ENCODE data around the gene FHIT.

The FHIT gene

GRCh38 chr3:59922192-59922591 lies 1329.1 kb downstream of the FHIT start:
- DNase-seq (ENCODE audit: low read depth): no peak
- no peak overlapping the region for H3K4me3 ChIP-seq (ENCODE audit: control insufficient read depth, low read depth, low read length)
- TF ChIP-seq CTCF (IDR thresholded peaks at IDR 0.05; ENCODE audit: control insufficient read depth, insufficient read depth, low read depth, low read length, missing control alignments): no peak

- H3K4me3 ChIP-seq (ENCODE audit: control insufficient read depth, low read depth, low read length): no peak overlapping the region
- DNase-seq (ENCODE audit: low read depth): no peak
- TF ChIP-seq CTCF (IDR thresholded peaks at IDR 0.05; ENCODE audit: control insufficient read depth, insufficient read depth, low read depth, low read length, missing control alignments): no peak
Measured at GRCh38 chr3:59920822-59921221, 1330.4 kb downstream of the FHIT start.

- DNase-seq (ENCODE audit: low read depth): no peak
- no peak for TF ChIP-seq CTCF (IDR thresholded peaks at IDR 0.05; ENCODE audit: control insufficient read depth, insufficient read depth, low read depth, low read length, missing control alignments)
- H3K4me3 ChIP-seq (ENCODE audit: control insufficient read depth, low read depth, low read length): no peak overlapping the region
Measured at GRCh38 chr3:59919586-59919985, 1331.7 kb downstream of the FHIT start.

GRCh38 chr3:59914251-59914650 lies 1337.0 kb downstream of the FHIT start:
- H3K4me3 ChIP-seq (ENCODE audit: control insufficient read depth, low read depth, low read length): no peak overlapping the region
- DNase-seq (ENCODE audit: low read depth): no peak
- no peak for TF ChIP-seq CTCF (IDR thresholded peaks at IDR 0.05; ENCODE audit: control insufficient read depth, insufficient read depth, low read depth, low read length, missing control alignments)

GRCh38 chr3:59913645-59914044 lies 1337.6 kb downstream of the FHIT start:
- DNase-seq (ENCODE audit: low read depth): no peak
- H3K4me3 ChIP-seq (ENCODE audit: control insufficient read depth, low read depth, low read length): no peak overlapping the region
- TF ChIP-seq CTCF (IDR thresholded peaks at IDR 0.05; ENCODE audit: control insufficient read depth, insufficient read depth, low read depth, low read length, missing control alignments): no peak

GRCh38 chr3:59908701-59909100 lies 1342.6 kb downstream of the FHIT start:
- no peak for TF ChIP-seq CTCF (IDR thresholded peaks at IDR 0.05; ENCODE audit: control insufficient read depth, insufficient read depth, low read depth, low read length, missing control alignments)
- H3K4me3 ChIP-seq (ENCODE audit: control insufficient read depth, low read depth, low read length): no peak overlapping the region
- no peak for DNase-seq (ENCODE audit: low read depth)

- no peak overlapping the region for H3K4me3 ChIP-seq (ENCODE audit: control insufficient read depth, low read depth, low read length)
- no peak for DNase-seq (ENCODE audit: low read depth)
- TF ChIP-seq CTCF (IDR thresholded peaks at IDR 0.05; ENCODE audit: control insufficient read depth, insufficient read depth, low read depth, low read length, missing control alignments): no peak
Measured at GRCh38 chr3:59908280-59908679, 1343.0 kb downstream of the FHIT start.

Measured in AG09309 (cell line).